Measurements from ENCODE around the gene PEX26. TPM values are rescaled to one million over a fixed set of nuclear protein-coding genes. Genes with fewer than 3 reads are reported as not detected.
"Not testable (repeated sequence)": the region's sequence is repeated elsewhere in the genome, so short reads cannot be mapped to it uniquely, and the experiment has no call there.

Gene PEX26
- total RNA-seq, 4 donors from 2014 or later = 31.7 to 47.3 (median 39.1) TPM

- no peaks in the 10 kb centered on the region for H3K9me3 ChIP-seq
- H3K4me3 ChIP-seq = no peak overlapping the region
- H3K4me1 ChIP-seq = peaks cover 29% of the 10 kb centered on the region
- peak overlapping the region; percentile 78 for H3K27ac ChIP-seq
- WGBS = 46% methylated on average over 5 of the region's 5 CpGs
- no peak for DNase-seq (ENCODE audit: low spot score in 2 of 2)
- no peaks in the 10 kb centered on the region for H3K27me3 ChIP-seq
- TF ChIP-seq POLR2AphosphoS5 (IDR thresholded peaks at IDR 0.05) (peak in 1 of 3 donors; percentile 19), EP300 (IDR thresholded peaks at IDR 0.05) (no peak)
- H3K36me3 ChIP-seq = no peaks in the 10 kb centered on the region
Measured at GRCh38 chr22:18050065-18050464, 27.7 kb upstream of the PEX26 start.

- H3K4me3 ChIP-seq; H3K9me3 ChIP-seq; DNase-seq (ENCODE audit: low spot score in 2 of 2); H3K27me3 ChIP-seq; H3K36me3 ChIP-seq: not testable (repeated sequence)
- 64% methylated on average over 12 of the region's 12 CpGs for WGBS
- Histone ChIP-seq H3K4me1 (peaks cover 37% of the 10 kb centered on the region), H3K27ac (peak overlapping the region; percentile 78)
Measured at GRCh38 chr22:18051113-18051512, 26.7 kb upstream of the PEX26 start.

- H3K4me1 ChIP-seq = peaks cover 50% of the 10 kb centered on the region
- not testable (repeated sequence) for H3K4me3 ChIP-seq; H3K27ac ChIP-seq; H3K27me3 ChIP-seq; DNase-seq (ENCODE audit: low spot score in 2 of 2); H3K9me3 ChIP-seq; H3K36me3 ChIP-seq
- 81% methylated on average over 4 of the region's 49 CpGs for WGBS
Measured at GRCh38 chr22:18053216-18053946, 24.4 kb upstream of the PEX26 start.

GRCh38 chr22:18055619-18056160 is 22.1 kb upstream of the PEX26 start:
- DNase-seq (ENCODE audit: low spot score in 2 of 2) = no peak
- Histone ChIP-seq H3K4me1 (peaks cover 28% of the 10 kb centered on the region), H3K4me3 (no peak overlapping the region), H3K27ac (peak overlapping the region; percentile 80), H3K27me3 (no peaks in the 10 kb centered on the region), H3K36me3 (no peaks in the 10 kb centered on the region), H3K9me3 (no peaks in the 10 kb centered on the region)
- TF ChIP-seq EP300 (IDR thresholded peaks at IDR 0.05) (no peak), POLR2AphosphoS5 (IDR thresholded peaks at IDR 0.05) (no peak), CTCF (IDR thresholded peaks at IDR 0.05) (no peak), POLR2A (IDR thresholded peaks at IDR 0.05) (no peak)
- WGBS = 65% methylated on average over 7 of the region's 7 CpGs

- Histone ChIP-seq H3K9me3 (no peaks in the 10 kb centered on the region), H3K4me1 (peaks cover 28% of the 10 kb centered on the region), H3K27ac (peak overlapping the region; percentile 80), H3K36me3 (no peaks in the 10 kb centered on the region), H3K27me3 (no peaks in the 10 kb centered on the region), H3K4me3 (no peak overlapping the region)
- 41% methylated on average over 2 of the region's 4 CpGs for WGBS
- TF ChIP-seq EP300 (IDR thresholded peaks at IDR 0.05) (no peak), POLR2A (IDR thresholded peaks at IDR 0.05) (no peak), CTCF (IDR thresholded peaks at IDR 0.05) (no peak), POLR2AphosphoS5 (IDR thresholded peaks at IDR 0.05) (no peak)
- DNase-seq (ENCODE audit: low spot score in 2 of 2) = no peak
Measured at GRCh38 chr22:18056161-18056666, 21.6 kb upstream of the PEX26 start.

- no peak for DNase-seq (ENCODE audit: low spot score in 2 of 2)
- Histone ChIP-seq H3K4me3 (no peak overlapping the region), H3K36me3 (no peaks in the 10 kb centered on the region), H3K27me3 (no peaks in the 10 kb centered on the region), H3K9me3 (no peaks in the 10 kb centered on the region), H3K27ac (peak overlapping the region; percentile 80), H3K4me1 (peaks cover 29% of the 10 kb centered on the region)
- TF ChIP-seq EP300 (IDR thresholded peaks at IDR 0.05) (no peak), CTCF (IDR thresholded peaks at IDR 0.05) (no peak), POLR2AphosphoS5 (IDR thresholded peaks at IDR 0.05) (no peak), POLR2A (IDR thresholded peaks at IDR 0.05) (no peak)
- WGBS = 84% methylated on average over 10 of the region's 10 CpGs
Measured at GRCh38 chr22:18056807-18057474, 20.8 kb upstream of the PEX26 start.
